DOHH2 (cell line): Measurements from ENCODE around the gene CRIP3.

Experiments
- H3F3A ChIP-seq: fragments of 200-600 bp; sonication (generic), shearing (Covaris generic); 2 replicates; pipeline ENCODE4 v1.6.0; 2016; ENCODE audit warnings: antibody characterized with exemption, mild to moderate bottlenecking; ENCODE audit not compliant: control insufficient read depth, insufficient read depth
- H3K27ac ChIP-seq: fragments of 200-600 bp; sonication (generic); 2 replicates; pipeline ENCODE4 v1.5.1; 2014; ENCODE audit warnings: low read depth, mild to moderate bottlenecking, low read length, moderate library complexity
- H3K27me3 ChIP-seq: fragments of 200-600 bp; sonication (generic); 2 replicates; pipeline ENCODE4 v1.6.1; 2014; ENCODE audit warnings: mild to moderate bottlenecking, low read length, mixed read lengths; ENCODE audit not compliant: control insufficient read depth
- H3K36me3 ChIP-seq: fragments of 200-600 bp; sonication (generic); 2 replicates; pipeline ENCODE4 v1.6.1; 2014; ENCODE audit warnings: mild to moderate bottlenecking, low read length, moderate library complexity, mixed read lengths; ENCODE audit not compliant: control insufficient read depth
- H3K4me1 ChIP-seq: fragments of 200-600 bp; sonication (generic); 2 replicates; pipeline ENCODE4 v1.6.1; 2014; ENCODE audit warnings: mild to moderate bottlenecking, low read length, mixed read lengths; ENCODE audit not compliant: control insufficient read depth
- H3K4me2 ChIP-seq: fragments of 200-600 bp; sonication (generic); 2 replicates; pipeline ENCODE4 v1.6.0; 2014; ENCODE audit warnings: mild to moderate bottlenecking, low read length, moderate library complexity
- H3K4me3 ChIP-seq: fragments of 200-600 bp; sonication (generic); 2 replicates; pipeline ENCODE4 v1.5.1; 2014; ENCODE audit warnings: mild to moderate bottlenecking, low read length, mixed read lengths
- H3K79me2 ChIP-seq: fragments of 200-600 bp; sonication (generic); 2 replicates; pipeline ENCODE4 v1.6.1; 2014; ENCODE audit warnings: mild to moderate bottlenecking, low read length, mixed read lengths; ENCODE audit not compliant: control insufficient read depth
- H3K9me2 ChIP-seq: fragments of 200-600 bp; sonication (generic); replicated peaks from 2 replicates; pipeline ENCODE4 v1.6.1; 2014; ENCODE audit warnings: mild to moderate bottlenecking, low read length, mixed read lengths; ENCODE audit not compliant: control insufficient read depth
- H3K9me3 ChIP-seq: fragments of 200-600 bp; sonication (generic); 2 replicates; pipeline ENCODE4 v1.6.1; 2014; ENCODE audit warnings: antibody characterized with exemption, low read length, mixed read lengths; ENCODE audit not compliant: control insufficient read depth, insufficient read depth
- H4K20me1 ChIP-seq: fragments of 200-600 bp; sonication (generic); 2 replicates; pipeline ENCODE4 v1.6.0; 2014; ENCODE audit warnings: low read depth, mild to moderate bottlenecking, antibody characterized with exemption, low read length, moderate library complexity; ENCODE audit not compliant: control insufficient read depth, insufficient read depth
- EZH2phosphoT487 ChIP-seq: fragments of 200-600 bp; sonication (generic); IDR thresholded peaks from 2 replicates; pipeline ENCODE4 v1.6.1; 2017; ENCODE audit warnings: borderline replicate concordance, mild to moderate bottlenecking, antibody characterized with exemption, low read length, moderate library complexity, mixed read lengths
- TF ChIP-seq, protein P1 (sequence below): fragments of 200-600 bp; sonication (generic); IDR thresholded peaks from one replicate; pipeline ENCODE4 v1.5.1; 2014; ENCODE audit warnings: antibody characterized with exemption, mild to moderate bottlenecking, low read depth, low read length; ENCODE audit not compliant: poor library complexity, severe bottlenecking

The CRIP3 gene

DNA sequence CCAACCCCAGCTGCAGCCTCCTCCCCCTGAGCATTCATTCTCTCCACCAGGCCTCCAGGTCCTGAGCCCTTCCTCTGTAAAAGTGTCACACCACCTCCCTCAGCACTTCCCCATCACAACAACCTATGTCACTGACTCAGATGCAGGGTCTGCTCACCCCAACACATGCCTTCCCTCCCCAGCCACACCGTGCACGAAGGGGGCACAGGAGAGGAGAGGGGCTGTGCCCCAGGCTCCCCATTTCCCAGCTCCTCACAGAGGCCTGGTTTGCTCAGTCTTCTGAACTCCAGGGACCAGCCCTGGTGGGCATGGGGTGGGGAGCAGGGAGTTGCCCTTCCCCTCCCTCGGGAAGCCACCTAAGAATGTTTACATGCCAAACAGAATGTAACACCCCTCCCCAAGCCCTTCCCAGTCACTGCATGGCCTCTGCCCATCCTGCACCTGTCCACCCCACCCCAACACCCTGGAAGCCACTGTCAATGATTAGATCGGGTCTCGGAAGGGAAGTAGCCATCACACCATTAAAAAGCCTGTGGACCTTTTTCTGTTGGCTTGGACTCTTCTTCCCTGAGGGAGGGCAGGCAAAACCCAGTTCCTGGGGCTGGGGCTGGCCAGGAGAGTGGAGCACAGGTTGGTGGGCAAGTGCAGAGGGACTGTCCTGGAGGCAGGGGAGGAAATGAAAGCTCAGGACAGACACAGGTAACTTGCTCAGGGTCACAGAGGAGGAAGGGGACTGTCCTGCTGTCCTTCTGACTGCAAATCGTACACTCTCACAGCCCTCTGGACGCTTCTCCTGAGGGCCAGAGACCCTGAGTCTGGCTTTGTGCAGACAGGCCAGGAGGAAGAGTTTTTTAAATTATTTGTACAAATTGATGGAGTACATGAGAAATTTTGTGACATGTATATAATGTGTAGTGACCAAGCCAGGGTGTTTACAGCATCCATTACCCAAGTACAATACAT is 20.6 kb downstream of the CRIP3 start:
- TF ChIP-seq EZH2phosphoT487: no peak
- TF ChIP-seq, protein P1, sequence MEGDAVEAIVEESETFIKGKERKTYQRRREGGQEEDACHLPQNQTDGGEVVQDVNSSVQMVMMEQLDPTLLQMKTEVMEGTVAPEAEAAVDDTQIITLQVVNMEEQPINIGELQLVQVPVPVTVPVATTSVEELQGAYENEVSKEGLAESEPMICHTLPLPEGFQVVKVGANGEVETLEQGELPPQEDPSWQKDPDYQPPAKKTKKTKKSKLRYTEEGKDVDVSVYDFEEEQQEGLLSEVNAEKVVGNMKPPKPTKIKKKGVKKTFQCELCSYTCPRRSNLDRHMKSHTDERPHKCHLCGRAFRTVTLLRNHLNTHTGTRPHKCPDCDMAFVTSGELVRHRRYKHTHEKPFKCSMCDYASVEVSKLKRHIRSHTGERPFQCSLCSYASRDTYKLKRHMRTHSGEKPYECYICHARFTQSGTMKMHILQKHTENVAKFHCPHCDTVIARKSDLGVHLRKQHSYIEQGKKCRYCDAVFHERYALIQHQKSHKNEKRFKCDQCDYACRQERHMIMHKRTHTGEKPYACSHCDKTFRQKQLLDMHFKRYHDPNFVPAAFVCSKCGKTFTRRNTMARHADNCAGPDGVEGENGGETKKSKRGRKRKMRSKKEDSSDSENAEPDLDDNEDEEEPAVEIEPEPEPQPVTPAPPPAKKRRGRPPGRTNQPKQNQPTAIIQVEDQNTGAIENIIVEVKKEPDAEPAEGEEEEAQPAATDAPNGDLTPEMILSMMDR: no peak
- Histone ChIP-seq H3K9me3 (no peaks in the 10 kb centered on the region), H3K27me3 (no peaks in the 10 kb centered on the region), H3K9me2 (no peaks in the 10 kb centered on the region), H3F3A (no peaks in the 10 kb centered on the region), H3K27ac (no peak overlapping the region), H3K4me3 (no peak overlapping the region), H3K36me3 (no peaks in the 10 kb centered on the region), H3K79me2 (no peaks in the 10 kb centered on the region), H3K4me1 (peaks cover 9% of the 10 kb centered on the region), H4K20me1 (no peaks in the 10 kb centered on the region), H3K4me2 (no peak overlapping the region)

DNA sequence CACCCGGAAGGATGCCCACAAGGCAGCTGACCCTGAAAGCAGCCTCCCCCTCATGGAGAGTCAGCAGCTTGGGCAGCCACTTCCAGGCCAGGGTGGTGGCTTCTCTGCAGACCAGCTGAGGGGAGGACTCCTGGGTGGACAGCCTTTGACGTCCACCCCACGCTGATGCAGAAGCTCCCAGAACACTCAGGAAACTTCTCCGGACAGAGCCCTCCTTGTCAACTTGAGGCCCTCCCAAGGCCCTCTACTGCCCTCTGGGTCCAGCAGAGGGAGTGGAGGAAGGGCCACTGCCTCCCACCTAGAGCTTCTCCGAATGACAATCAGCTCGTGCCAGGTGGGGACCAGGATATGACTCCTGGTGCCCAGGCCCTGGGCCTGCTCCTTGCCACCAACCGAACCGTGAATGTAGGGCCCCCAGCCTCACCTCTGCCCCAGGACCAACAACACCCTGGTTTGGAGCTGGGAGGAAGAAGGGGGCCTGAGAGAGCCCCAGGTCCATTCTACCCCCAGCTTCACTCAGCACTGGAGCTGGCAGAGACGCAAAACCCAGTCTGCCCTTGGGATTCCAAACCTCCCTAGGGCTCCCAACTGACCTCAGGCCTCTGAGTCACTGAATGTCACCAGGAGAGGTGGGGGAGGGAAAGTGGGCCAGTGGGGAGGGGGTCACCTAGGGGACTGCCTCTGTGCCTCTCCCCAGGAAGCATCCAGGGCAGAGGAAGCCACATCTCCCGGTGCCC is 21.5 kb downstream of the CRIP3 start:
- Histone ChIP-seq H3K9me2 (no peaks in the 10 kb centered on the region), H4K20me1 (no peaks in the 10 kb centered on the region), H3K9me3 (no peaks in the 10 kb centered on the region), H3K4me2 (no peak overlapping the region), H3K36me3 (no peaks in the 10 kb centered on the region), H3K79me2 (no peaks in the 10 kb centered on the region), H3K4me1 (peaks cover 17% of the 10 kb centered on the region), H3K27ac (no peak overlapping the region), H3K4me3 (no peak overlapping the region), H3F3A (no peaks in the 10 kb centered on the region), H3K27me3 (no peaks in the 10 kb centered on the region)
- TF ChIP-seq, protein P1: no peak
- no peak for TF ChIP-seq EZH2phosphoT487

DNA sequence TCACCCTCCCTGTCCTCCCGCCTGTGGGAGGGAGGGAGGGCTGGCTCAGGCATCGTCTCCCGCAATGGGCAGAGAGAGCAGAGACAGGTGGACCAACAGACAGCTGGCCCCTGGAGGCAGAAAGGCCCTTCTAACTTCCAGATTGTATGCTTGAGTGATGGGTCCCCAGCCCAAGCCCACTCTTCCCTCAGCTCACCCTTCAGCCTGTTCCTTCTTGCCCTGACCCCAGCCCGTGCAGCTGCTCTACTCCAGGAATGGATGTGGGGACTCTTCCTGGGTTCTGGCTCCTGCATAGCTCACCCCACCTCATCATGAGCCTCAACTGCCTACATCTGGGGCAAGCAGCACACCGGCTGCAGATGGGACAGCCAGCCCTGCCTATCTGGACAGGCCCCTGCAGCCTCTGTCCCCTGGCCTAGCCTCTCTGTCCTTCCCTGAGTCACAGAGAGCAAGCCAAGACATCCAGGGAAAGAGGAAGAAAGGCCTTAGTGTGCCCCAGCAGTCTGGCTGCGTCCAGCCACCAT is 22.1 kb downstream of the CRIP3 start:
- Histone ChIP-seq H3K4me3 (no peak overlapping the region), H4K20me1 (no peaks in the 10 kb centered on the region), H3F3A (no peaks in the 10 kb centered on the region), H3K36me3 (no peaks in the 10 kb centered on the region), H3K4me2 (no peak overlapping the region), H3K27ac (no peak overlapping the region), H3K79me2 (no peaks in the 10 kb centered on the region), H3K27me3 (no peaks in the 10 kb centered on the region), H3K9me3 (no peaks in the 10 kb centered on the region), H3K9me2 (no peaks in the 10 kb centered on the region), H3K4me1 (peaks cover 18% of the 10 kb centered on the region)
- TF ChIP-seq, protein P1: no peak
- TF ChIP-seq EZH2phosphoT487: no peak
